ENCODE measurements around the gene PLPPR5.
"Not testable (repeated sequence)": the region's sequence is repeated elsewhere in the genome, so short reads cannot be mapped to it uniquely, and the experiment has no call there.

Gene PLPPR5

DNA sequence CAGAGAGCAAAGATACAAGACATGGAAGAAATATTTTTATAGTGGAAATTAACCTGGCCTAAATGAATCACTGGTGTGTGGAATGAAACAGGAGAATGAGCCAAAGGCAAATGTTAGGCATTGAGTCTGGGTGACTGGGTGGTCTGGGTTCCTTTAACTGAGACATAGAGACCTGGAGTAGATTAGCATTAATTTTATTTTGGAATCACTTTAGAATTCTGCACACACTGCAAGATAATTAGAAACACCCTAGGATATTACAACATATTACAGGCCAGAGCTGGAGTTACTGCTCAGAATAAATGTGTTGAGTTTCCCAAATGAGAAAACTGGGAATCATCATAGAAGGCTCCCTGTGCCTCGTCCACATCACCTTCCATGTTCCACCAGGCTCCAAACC lies 85.5 kb downstream of the PLPPR5 start:
- no peak for DNase-seq (ENCODE audit: low read depth)

DNA sequence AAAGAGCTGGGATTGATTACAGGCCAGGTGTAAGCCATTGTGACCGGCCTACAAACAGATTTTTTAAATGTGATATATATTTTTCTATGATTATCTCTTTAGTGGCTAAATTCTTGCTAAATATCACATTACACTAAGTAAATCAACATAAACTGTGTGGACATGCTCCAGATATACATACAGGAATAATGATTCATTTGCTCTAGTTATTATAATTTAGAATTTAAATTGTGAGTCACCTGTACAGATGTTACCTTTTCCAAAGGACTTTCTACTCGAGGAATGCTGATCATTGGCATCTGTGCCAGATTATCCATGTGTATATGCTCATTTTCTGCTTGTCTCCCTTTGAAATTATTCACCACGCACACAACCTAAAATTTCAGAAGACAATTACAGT lies 90.1 kb downstream of the PLPPR5 start:
- DNase-seq (ENCODE audit: low read depth), result no peak

DNA sequence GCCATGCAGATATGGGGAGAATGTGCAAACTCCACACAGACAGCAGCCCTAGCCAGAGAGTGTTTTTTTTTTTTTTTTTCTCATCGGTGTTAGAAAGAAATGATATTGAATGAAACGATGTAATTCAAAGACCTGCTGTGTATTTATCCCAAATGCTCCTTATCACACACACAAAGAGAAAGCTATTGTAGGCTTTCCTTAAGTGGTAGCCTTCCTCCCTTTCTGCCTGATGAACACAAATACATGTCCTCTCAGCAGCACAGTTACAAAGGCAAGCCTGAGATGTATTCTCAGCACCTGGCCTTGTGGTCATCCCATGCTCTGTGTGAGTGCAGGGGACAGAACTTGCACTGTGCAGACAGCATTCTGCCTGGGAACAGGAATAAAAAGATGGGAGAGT lies 93.8 kb downstream of the PLPPR5 start:
- DNase-seq (ENCODE audit: low read depth), result no peak

DNA sequence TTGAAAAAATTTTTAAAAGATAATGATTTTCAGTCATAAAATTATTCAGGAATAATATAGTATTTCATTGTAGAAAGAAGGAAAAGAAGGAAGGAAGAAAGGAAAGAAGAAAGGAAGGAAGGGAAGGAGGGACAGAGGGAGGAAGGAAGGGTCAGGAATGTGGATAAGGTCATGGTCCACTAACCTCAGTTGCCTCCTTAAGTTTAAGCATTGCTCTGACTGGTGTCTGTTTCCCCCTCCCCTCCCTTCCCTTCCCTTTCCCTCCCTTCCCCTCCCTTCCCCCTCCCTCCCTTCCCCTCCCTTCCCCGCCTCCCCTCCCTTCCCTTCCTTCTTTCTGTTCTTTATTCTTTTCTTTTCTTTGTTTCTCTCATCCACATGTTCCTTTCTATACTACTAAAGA lies 95.7 kb downstream of the PLPPR5 start:
- DNase-seq (ENCODE audit: low read depth), result no peak

DNA sequence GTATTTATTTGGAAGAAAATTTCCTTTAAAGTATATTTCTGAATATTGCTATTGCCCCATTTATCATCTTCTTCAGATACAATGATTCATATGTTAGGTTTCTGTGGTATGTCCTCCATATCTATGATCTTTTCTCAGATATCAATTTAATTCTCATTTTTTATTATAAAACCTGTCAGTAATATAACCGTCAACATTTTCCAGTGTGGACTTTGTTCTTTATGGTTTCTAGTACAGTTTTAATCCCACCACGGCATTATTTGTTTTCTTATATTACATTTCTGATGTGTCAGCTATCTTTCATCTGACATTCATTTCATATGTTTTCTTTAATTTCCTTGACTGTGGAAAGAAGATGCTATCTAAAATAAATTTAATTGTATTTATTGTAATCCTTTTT lies 97.9 kb downstream of the PLPPR5 start:
- DNase-seq (ENCODE audit: low read depth), result no peak

DNA sequence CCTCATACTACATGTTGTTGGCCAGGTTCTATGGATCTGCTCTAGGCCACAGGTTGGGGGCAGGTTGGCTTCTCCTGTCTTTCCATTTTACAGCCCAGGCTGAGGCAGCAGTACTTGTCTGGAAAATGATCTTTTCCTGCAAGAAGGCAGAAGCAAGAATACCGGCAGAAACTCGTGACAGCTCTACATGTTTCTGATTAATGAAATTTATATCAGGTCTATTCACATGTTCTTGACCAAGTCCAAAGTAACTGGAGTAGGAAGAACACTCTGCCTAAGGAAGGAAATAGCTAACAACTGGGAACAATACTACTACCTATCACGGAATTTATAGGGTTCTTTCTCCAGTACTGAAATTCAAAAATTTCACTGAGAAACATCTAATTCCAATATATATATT lies 98.3 kb downstream of the PLPPR5 start:
- DNase-seq (ENCODE audit: low read depth), result no peak

DNA sequence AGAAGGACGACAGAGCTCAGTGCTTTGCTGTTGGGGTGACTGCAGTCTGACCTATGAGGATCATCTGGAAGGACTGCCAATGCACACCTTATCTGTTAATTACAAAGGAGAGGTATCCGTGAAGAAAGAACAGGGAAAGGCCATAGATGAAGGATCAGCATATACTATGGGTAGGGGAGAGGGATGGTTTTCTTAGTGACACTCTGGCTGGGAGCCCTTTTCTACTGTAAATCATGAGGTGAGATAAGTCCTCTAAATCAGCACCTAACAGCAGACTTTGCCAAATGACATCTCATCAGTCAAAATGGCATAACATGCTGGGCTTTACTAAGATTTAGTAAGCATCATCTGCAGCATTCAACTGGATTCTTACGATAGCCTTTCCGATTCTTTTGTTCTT lies 100.0 kb downstream of the PLPPR5 start:
- DNase-seq (ENCODE audit: low read depth), result no peak

DNA sequence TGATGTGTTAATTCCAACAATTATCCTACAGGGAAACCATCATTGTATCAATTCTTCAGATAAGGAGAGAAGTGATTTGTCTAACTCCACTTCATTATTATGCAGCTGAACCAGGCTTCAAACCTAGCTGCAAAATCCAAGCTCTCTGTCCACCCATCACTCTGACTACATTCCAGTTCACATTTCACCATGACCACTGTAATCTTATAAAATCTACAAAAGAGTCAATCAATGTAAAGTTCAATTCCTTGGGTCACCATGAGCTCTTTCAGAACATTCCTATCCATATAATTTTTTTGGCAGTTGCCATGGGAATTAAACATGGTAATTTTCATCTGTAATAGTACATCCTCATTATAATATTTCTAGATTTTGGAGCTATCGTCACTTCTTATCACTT lies 100.9 kb downstream of the PLPPR5 start:
- DNase-seq (ENCODE audit: low read depth), result no peak

DNA sequence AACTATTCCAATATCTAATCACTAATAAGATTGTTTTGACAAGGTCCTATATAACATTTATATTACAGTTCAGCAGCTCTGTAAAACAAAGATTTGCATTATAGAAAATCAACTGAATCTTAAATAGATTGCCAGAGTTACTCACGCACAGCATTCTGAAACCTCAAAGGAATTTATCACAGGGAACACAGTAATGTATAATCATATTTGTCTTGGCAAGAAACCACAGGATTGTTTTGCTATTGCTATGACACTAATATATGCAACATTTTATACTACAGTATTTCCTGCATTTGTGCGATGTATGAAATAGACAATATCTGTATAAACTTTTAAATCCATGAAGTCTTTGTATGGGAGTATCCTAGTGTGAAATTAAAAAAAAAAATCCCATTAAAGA lies 101.4 kb downstream of the PLPPR5 start:
- DNase-seq (ENCODE audit: low read depth), result peak; percentile 69

DNA sequence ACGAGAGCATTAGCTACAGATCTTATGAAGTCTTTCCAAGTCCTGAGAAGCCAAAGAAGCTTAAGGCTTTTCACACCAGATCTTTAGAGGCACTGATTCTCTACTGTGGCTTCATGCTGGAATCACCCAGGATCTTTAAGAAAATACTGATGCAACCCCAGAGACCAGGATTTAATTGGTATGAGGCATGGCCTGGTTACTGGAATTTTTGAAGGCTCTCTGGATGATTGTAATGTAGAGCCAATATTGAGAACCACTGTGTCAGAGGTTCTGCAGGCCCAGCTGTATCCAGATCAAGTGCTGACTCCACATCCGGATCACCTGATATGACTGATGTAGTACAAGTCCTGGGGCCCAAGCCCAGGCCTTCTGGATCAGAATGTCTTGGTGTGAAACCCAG lies 105.7 kb downstream of the PLPPR5 start:
- no peak for DNase-seq (ENCODE audit: low read depth)

DNA sequence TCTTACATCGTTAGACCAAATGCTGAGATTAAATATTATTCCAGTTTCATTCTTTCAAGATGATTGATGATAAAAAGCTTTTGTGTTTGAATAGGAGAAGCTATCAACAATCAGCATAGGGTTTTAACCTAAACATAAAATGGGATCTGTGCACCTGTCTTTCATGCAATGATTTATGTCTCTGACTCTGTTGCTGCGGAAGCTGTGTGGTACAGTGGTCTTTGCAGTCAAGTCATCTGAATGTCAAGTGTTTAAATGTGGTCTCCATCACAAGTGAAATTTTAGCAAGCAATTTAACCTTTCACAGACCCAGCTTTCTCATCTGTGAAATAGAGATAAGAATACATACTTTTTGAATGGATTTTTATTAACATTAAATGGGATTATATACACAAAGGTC lies 107.2 kb downstream of the PLPPR5 start:
- DNase-seq (ENCODE audit: low read depth), result no peak

DNA sequence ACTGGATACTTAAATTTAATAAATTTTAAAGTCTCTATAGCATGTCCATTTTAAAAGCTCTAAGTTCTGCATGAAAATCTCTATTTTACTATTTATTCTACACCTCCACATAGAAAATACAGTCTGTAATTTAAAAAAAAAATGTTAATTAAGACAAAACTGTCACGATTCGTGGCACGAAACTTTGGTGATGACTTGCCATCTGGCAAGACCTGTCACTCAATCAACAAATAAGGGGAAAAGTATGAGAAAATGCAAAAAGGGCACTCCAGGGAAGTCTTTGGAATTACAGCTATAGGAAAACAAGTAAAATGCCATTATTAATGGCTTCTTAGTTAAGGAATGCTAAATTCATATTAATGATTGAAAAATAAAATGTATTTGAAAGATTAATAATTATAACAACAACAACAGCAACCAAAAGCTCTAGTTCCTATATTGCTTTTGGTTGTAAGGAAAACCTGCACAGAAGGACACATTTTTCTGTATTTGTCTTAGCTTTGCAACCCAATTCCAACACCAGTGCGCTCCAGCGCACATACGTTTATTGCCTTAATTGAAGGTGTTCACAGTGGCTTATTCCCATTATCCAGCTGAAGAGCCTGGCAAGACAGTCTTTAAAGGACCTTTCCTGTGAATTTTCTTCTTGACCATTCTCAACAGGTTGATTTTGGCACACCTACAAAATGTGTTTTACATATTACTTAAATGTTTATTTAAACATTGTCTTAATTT lies 107.8 kb downstream of the PLPPR5 start:
- DNase-seq (ENCODE audit: low read depth), result no peak

DNA sequence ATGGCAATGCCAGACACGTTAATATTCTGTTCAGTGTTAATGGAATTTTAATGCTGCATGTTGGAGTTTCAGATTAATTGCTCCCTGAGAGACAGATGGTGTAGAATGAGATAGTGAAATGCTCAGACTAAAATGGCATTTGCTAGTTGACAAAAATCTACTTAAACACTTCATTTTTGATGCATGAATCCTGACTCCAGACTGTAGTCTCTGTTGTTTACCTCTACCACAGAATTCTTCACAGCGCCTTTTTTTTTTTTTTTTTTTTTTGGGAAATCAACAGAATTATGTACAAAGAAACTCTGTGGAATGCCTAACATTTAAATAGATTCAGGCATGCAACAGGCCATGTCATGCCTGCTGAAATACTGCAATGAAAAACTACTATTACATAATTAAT lies 111.3 kb downstream of the PLPPR5 start:
- no peak for DNase-seq (ENCODE audit: low read depth)

DNA sequence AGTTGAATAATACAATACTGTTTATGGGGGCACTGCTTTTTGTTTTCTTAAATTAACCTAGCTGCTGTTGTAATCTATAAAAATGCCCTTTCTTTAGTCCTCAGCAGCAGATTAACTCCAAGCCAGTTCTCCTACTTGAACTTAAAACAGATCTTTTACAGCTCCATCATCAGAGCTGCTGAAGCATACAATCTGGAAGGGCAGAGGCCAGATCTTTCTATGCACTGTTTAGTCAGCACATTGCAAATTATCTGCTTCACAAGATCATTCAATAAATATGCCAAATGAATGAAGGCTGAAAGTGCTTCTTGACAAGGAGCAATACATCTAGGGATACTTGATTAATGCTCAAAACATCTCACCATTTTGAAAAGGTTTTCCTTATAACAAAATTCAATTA lies 115.8 kb downstream of the PLPPR5 start:
- DNase-seq (ENCODE audit: low read depth), result no peak

DNA sequence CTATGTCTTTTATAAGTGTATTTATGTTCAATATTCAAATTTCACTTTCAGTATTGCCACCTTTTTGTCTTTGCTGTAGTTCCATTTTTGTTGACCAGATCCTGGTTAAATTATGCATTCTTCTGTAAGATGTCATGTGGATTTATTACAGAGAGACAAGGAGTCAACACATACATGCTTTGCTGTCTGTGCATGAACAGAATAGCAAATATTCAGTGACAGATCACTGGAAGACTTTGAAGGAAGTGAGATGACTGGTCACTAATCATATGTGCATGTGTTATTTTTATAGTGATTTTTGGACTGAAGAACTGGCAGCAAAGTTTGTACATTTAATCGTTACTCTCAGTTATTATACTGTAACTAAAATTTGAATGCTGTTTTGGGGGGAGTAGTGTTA lies 117.2 kb downstream of the PLPPR5 start:
- DNase-seq (ENCODE audit: low read depth), result no peak

DNA sequence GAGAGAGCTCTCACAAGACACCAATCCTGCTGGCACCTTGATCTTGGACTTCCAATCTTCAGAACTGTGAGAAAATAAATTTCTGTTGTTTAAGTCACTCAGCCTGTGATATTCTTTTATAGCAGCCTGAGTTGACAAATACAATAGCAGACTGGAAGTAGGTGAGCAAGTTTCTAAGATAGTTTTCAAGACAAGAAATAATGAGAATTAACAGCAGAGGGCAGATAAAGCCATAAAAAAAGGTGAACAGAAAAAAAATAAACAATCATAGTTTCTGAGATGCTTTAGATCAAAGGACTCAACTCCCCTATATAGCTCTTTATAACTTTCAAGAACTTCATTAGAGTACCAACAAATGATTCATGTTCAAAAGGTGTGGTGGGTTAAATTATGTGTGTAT lies 119.8 kb downstream of the PLPPR5 start:
- no peak for DNase-seq (ENCODE audit: low read depth)

DNA sequence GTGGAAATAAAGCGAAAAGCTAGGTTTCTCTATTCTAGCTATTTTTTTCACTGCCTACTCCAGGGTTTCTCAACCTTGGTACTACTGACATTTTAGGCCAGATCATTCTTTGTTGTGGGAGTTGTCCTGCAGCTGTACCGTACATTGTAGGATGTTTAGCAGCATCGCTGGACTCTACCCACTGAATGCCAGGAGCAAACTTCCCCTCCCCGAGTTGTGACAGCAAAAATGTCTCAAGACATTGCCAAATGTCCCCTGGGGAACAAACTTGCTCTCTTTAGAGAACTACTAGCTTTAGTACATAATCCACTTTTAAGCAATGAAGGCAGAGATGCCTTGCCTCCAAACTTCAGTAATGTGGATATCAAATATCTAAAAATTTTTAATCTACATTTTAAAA lies 122.8 kb downstream of the PLPPR5 start:
- DNase-seq (ENCODE audit: low read depth), result no peak

DNA sequence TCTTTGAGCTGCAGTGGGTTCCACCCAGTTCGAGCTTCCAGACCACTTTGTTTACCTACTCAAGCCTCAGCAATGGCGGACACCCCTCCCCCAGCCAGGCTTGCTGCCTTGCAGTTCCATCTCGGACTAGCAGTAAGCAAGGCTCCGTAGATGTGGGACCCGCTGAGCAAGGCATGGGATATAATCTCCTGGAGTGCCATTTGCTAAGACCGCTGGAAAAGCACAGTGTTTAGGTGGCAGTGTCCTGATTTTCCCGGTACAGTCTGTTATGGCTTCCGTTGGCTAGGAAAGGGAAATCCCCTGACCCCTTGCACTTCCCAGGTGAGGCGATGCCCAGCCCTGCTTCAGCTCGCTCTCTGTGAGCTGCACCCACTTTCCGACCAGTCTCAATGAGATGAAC lies 123.4 kb downstream of the PLPPR5 start:
- not testable (repeated sequence) for DNase-seq (ENCODE audit: low read depth)

DNA sequence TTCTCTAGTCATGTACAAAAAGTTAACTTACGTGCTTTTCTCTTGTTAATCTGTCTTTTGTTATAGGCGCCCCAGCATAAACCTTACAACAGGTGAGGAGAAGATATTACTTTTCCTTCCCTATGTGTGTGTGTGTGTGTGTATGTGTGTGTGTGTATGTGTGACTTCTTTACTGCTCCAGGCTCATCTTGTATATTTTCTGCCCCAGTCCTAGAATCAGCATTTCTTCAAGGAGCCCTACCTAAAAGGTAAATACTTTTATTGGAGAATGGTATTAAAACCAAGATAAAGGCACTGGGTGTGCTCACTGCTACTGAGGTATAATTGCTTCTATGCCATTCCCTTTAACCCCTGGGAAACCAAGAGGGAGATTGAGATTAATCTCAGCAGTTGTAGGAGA lies 129.8 kb downstream of the PLPPR5 start:
- DNase-seq (ENCODE audit: low read depth), result no peak

DNA sequence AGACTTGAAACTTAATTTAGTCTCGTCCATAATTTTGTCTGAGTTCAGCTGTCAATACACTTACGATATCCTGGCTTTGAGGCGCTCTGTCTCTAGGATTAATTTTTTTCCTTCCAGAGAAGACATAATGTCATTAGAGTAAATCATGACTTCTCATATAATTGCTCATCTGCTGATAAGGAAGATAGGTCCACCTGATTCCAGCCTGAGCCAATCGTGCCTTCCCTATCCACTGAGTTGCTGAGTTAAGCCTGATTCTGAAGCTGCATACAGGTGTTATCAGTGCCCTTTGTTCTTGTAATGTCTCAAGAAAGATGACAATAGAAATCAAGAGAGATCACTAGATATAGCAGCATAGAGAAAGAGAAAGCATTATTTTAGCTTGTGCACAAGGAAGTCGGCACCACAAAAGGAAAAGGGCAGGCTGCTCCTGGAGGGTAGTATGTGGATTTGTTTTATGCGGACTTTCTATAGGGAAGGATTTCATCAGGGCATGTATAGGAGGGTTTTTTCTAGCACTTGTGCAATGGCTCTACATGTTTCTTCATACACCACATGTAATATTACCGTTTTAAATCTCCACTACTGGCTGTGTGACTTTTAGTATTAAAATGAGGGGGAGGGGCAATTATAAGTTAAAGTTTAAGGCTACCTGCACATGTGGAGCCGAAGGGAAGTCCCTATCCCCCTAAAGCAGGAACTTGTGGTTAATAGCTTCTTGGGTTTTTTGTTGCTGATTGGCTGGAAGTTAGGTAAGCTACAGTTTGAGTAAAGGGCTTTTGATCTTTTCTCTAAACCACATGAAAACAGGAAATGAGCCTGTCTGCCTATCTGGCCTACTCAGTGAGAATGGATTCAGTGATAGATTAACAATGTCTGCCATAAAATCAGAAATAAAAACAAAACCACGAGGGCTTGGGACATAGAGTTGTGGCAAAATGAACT lies 133.4 kb downstream of the PLPPR5 start:
- DNase-seq (ENCODE audit: low read depth), result peak; percentile 9

DNA sequence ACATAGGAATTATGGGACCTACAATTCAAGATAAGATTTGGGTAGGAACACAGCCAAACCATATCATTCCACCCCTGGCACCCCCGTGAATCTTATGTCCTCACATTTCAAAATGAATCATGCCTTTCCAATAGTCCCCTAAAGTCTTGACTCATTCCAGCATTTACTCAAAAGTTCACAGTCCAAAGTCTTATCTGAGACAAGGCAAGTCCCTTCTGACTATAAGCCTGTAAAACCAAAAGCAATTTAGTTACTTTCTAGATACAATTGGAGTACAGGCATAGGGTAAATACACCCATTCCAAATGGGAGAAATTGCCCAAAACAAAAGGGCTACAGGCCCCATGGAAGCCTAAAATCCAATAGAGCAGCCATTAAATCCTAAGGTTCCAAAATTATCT lies 138.9 kb downstream of the PLPPR5 start:
- no peak for DNase-seq (ENCODE audit: low read depth)

DNA sequence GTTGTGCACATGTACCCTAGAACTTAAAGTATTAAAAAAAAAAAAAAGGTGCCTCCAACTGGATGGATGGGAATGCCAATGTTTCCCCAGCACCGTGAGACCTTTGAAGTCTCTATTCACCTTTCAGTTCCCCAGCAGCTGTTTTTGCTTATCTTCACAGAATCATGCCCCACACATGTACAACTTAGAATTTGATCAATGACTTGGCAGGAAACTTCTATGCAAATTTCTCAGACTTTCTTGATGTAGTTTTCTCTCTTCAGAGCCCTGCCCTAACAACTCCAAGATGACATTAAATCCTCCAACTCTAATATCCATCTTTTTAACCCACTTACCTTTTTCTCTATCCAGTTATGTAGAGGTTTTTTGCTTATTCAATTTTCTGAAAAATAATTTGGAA lies 144.3 kb downstream of the PLPPR5 start:
- no peak for DNase-seq (ENCODE audit: low read depth)

DNA sequence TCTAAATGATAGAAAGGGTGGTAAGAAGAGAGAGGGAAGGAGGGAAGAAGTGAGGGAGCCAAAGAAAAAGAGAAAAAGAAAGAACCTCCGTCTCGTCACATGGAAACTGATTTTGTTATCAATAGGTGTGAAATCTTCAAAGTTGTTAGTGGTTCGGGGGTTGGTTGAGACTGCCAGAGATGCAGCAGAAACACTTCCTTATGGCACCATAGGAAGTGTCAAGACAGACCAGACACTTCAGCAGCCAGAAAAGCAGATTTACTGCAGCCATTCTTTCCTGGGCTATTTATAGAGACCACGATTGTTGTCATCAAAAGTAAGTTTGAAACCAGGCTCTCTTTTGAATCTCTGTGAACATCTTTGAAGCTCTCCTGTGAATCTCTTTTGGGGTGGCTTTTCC lies 150.5 kb downstream of the PLPPR5 start:
- no peak for DNase-seq (ENCODE audit: low read depth)

All from amniotic epithelial cell (primary cell).